Nephron progenitor cell (in vitro differentiated cells): ENCODE data around the gene RPP25L.
"Not testable (repeated sequence)": the region's sequence is repeated elsewhere in the genome, so short reads cannot be mapped to it uniquely, and the experiment has no call there.

Experiments
- DNase-seq: peaks from one replicate; pipeline ENCODE4 v3.0.0; 2021
- H3K27ac Mint-ChIP-seq: 2 replicates; pipeline ENCODE4 v1.8.0; 2021; ENCODE audit warnings: mild to moderate bottlenecking, moderate library complexity, mixed read lengths
- H3K27me3 Mint-ChIP-seq: 2 replicates; pipeline ENCODE4 v1.8.0; 2021; ENCODE audit warnings: mild to moderate bottlenecking, low read depth, mixed read lengths; ENCODE audit not compliant: poor library complexity
- H3K36me3 Mint-ChIP-seq: 2 replicates; pipeline ENCODE4 v1.8.0; 2021; ENCODE audit warnings: low read depth, mixed read lengths
- H3K4me1 Mint-ChIP-seq: 2 replicates; pipeline ENCODE4 v1.8.0; 2021; ENCODE audit warnings: mixed read lengths
- H3K4me3 Mint-ChIP-seq: 2 replicates; pipeline ENCODE4 v1.8.0; 2021; ENCODE audit warnings: mild to moderate bottlenecking, moderate library complexity, mixed read lengths
- H3K9me3 Mint-ChIP-seq: 2 replicates; pipeline ENCODE4 v1.8.0; 2021; ENCODE audit warnings: mild to moderate bottlenecking, moderate library complexity, mixed read lengths
- CTCF ChIP-seq: fragments of 200-600 bp; sonication (generic); IDR thresholded peaks from 2 replicates; pipeline ENCODE4 v1.5.0; 2021; ENCODE audit warnings: antibody characterized with exemption

Gene RPP25L

GRCh38 chr9:34644766-34645314 lies 32.9 kb upstream of the RPP25L start:
- Mint-ChIP-seq H3K36me3 (peaks cover 23% of the 10 kb centered on the region), H3K4me1 (peaks cover 49% of the 10 kb centered on the region), H3K27me3 (peaks cover 6% of the 10 kb centered on the region), H3K27ac (peak overlapping the region; percentile 8), H3K4me3 (peak overlapping the region; percentile 47), H3K9me3 (no peaks in the 10 kb centered on the region)
- no peak for DNase-seq
- TF ChIP-seq CTCF, result no peak

GRCh38 chr9:34642679-34643078 lies 30.8 kb upstream of the RPP25L start:
- Mint-ChIP-seq H3K9me3 (no peaks in the 10 kb centered on the region), H3K36me3 (peaks cover 1% of the 10 kb centered on the region), H3K27ac (no peak overlapping the region), H3K4me3 (no peak overlapping the region), H3K27me3 (peaks cover 11% of the 10 kb centered on the region), H3K4me1 (peaks cover 40% of the 10 kb centered on the region)
- no peak for DNase-seq
- TF ChIP-seq CTCF, result no peak

- peaks cover 30% of the 10 kb centered on the region for H3K4me1 Mint-ChIP-seq
- H3K27ac Mint-ChIP-seq, H3K9me3 Mint-ChIP-seq, H3K36me3 Mint-ChIP-seq, H3K27me3 Mint-ChIP-seq, H3K4me3 Mint-ChIP-seq, DNase-seq: not testable (repeated sequence)
Observed at GRCh38 chr9:34639322-34639721, 27.4 kb upstream of the RPP25L start.

- Mint-ChIP-seq H3K27ac (no peak overlapping the region), H3K27me3 (peaks cover 5% of the 10 kb centered on the region), H3K9me3 (no peaks in the 10 kb centered on the region), H3K4me1 (peaks cover 31% of the 10 kb centered on the region), H3K36me3 (peaks cover 4% of the 10 kb centered on the region), H3K4me3 (peak overlapping the region; percentile 87)
- DNase-seq, result no peak
- TF ChIP-seq CTCF, result no peak
Observed at GRCh38 chr9:34638138-34638445, 26.2 kb upstream of the RPP25L start.

GRCh38 chr9:34637356-34638137 lies 25.6 kb upstream of the RPP25L start, which contains the start of gene SIGMAR1:
Gene SIGMAR1 (minus strand): TSS chr9:34637787. CDS start chr9:34637697, 90 bp downstream.
- H3K9me3 Mint-ChIP-seq, result no peaks in the 10 kb centered on the region
- H3K36me3 Mint-ChIP-seq, result peaks cover 4% of the 10 kb centered on the region
- H3K4me3 Mint-ChIP-seq, result peak within 1 kb of the TSS; percentile 87
- peak; percentile 97 for DNase-seq
- peaks cover 9% of the 10 kb centered on the region for H3K27me3 Mint-ChIP-seq
- H3K27ac Mint-ChIP-seq, result peak within 1 kb of the TSS; percentile 57
- no peak for TF ChIP-seq CTCF
- H3K4me1 Mint-ChIP-seq, result peaks cover 32% of the 10 kb centered on the region

- peak overlapping the region; percentile 57 for H3K27ac Mint-ChIP-seq
- H3K27me3 Mint-ChIP-seq, result peaks cover 10% of the 10 kb centered on the region
- TF ChIP-seq CTCF, result no peak
- no peak for DNase-seq
- H3K4me1 Mint-ChIP-seq, result peaks cover 32% of the 10 kb centered on the region
- peaks cover 4% of the 10 kb centered on the region for H3K36me3 Mint-ChIP-seq
- peak overlapping the region; percentile 87 for H3K4me3 Mint-ChIP-seq
- H3K9me3 Mint-ChIP-seq, result no peaks in the 10 kb centered on the region
Observed at GRCh38 chr9:34636791-34637355, 25.0 kb upstream of the RPP25L start.
